Psoas muscle (tissue), 8 donors: ENCODE data around the gene CCN5. TPM values are rescaled to one million over a fixed set of nuclear protein-coding genes. Genes with fewer than 3 reads are reported as not detected.

ENCODE experiments used
- ATAC-seq, 4 donors: fragments of 200-7000 bp; cut with Tn5 transposase; one replicate each; pipeline ENCODE4 v1.9.1; 2020; ENCODE audit warnings: moderate library complexity in 3 of 4, mild to moderate bottlenecking in 2 of 4
- DNase-seq, 2 donors: peaks; one replicate each; pipeline ENCODE4 v3.0.0-alpha.2; 2020
- H3K27ac ChIP-seq: fragments of 200-600 bp; one replicate; pipeline ENCODE4 v1.8.0; 2022
- H3K27me3 ChIP-seq, 3 donors: fragments of 200-600 bp in 1 of 3; one replicate each; pipeline versions ENCODE4 v1.6.1 to v1.8.0; 2013 to 2022; ENCODE audit warnings: low read length in 2 of 3, mild to moderate bottlenecking in 2 of 3, moderate library complexity in 1 of 3; ENCODE audit not compliant: insufficient read depth in 3 of 3
- H3K36me3 ChIP-seq, 2 donors: fragments of 200-600 bp in 1 of 2; one replicate each; pipeline versions ENCODE4 v1.6.1 to v1.8.0; 2013 to 2022; ENCODE audit warnings: low read depth in 1 of 2, mild to moderate bottlenecking in 1 of 2, moderate library complexity in 1 of 2; ENCODE audit not compliant: insufficient read depth in 1 of 2
- H3K4me1 ChIP-seq: fragments of 200-600 bp; one replicate; pipeline ENCODE4 v1.8.0; 2022
- H3K4me3 ChIP-seq: fragments of 200-600 bp; one replicate; pipeline ENCODE4 v1.8.0; 2022; ENCODE audit warnings: mild to moderate bottlenecking
- H3K9me3 ChIP-seq: fragments of 200-600 bp; one replicate; pipeline ENCODE4 v1.8.0; 2022
- WGBS, 3 donors: extraction: QIAGEN DNeasy Blood & Tissue Kit; methylation state at CpG; one replicate each; pipeline versions ENCODE4 v1.1.6 to v1.1.7; 2013; 5-methylcytosine and 5-hydroxymethylcytosine counted together
- intact Hi-C, 2 donors: fragments of 100-400 bp; cut with DNase I; formaldehyde crosslinking; loops; one replicate each; pipeline versions ENCODE4 v1.11.0 to v1.14.2; 2022
- polyA plus RNA-seq, 3 donors: library from polyadenylated mRNA; stranded (reverse); fragments of 200-250 nt; gene quantifications; one replicate each; pipeline ENCODE4 v1.2.3, GENCODE V29; 2013
- total RNA-seq, 4 donors: library from RNA; stranded (reverse); fragmentation: NEBNext Ultra II Directional in 2 of 4; extraction: Animal tissue kit (Norgen Biotek cat#: 25700) in 2 of 4; gene quantifications; one replicate each; pipeline versions ENCODE4 v1.2.1 to v1.2.4, GENCODE V29; 2021 to 2023
- TF ChIP-seq, protein P1 (sequence below): fragments of 200-600 bp; IDR thresholded peaks from one replicate; pipeline ENCODE4 v1.8.0; 2022; ENCODE audit warnings: antibody characterized with exemption
- donor health status: healthy with polysubstance abuse.
- donor health status: DM: no; HTN: no; CAD: no; lungs with moderate emphysema.
- donor health status: Bipolar disorder and iron deficiency.
- donor health status: healthy.
- donor health status: DM: yes; HTN: yes; CAD: no.
- donor health status: DM: no; HTN: no; CAD: no.
- donor health status: DM: no; HTN: no; CAD: no.
- donor health status: DM: yes; HTN: yes; CAD: no.

Gene CCN5
- total and polyA plus RNA-seq, 7 donors, result 3.3 to 20.9 (median 9.6) TPM

DNA sequence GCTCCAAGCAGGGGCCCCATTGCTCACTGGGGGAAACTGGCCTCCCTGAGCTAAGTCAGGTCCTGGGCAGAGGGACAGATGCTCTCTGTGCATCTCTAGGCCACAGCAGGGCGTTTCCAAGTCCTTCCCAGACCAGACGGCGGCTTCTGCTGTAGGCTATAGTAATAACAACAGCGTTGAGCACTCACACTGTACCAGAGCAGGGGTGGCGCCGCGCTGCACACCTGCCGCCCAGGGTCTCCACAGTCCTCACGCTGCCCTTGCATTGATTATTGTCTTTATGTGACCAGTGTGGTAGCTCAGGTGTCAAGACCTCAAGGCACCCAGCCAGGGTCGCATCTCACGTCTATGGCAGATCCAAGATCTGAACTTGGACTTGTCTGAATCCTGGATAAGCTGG is 14.9 kb upstream of the CCN5 start:
- Histone ChIP-seq H3K27me3 (no peaks in the 10 kb centered on the region), H3K27ac (no peak overlapping the region), H3K4me1 (peaks cover 31% of the 10 kb centered on the region), H3K4me3 (no peak overlapping the region), H3K9me3 (no peaks in the 10 kb centered on the region), H3K36me3 (no peaks in the 10 kb centered on the region)
- 94% methylated on average over 11 of the region's 11 CpGs for WGBS, 3 donors
- ATAC-seq (no peak), DNase-seq (no peak)
- TF ChIP-seq, protein P1, sequence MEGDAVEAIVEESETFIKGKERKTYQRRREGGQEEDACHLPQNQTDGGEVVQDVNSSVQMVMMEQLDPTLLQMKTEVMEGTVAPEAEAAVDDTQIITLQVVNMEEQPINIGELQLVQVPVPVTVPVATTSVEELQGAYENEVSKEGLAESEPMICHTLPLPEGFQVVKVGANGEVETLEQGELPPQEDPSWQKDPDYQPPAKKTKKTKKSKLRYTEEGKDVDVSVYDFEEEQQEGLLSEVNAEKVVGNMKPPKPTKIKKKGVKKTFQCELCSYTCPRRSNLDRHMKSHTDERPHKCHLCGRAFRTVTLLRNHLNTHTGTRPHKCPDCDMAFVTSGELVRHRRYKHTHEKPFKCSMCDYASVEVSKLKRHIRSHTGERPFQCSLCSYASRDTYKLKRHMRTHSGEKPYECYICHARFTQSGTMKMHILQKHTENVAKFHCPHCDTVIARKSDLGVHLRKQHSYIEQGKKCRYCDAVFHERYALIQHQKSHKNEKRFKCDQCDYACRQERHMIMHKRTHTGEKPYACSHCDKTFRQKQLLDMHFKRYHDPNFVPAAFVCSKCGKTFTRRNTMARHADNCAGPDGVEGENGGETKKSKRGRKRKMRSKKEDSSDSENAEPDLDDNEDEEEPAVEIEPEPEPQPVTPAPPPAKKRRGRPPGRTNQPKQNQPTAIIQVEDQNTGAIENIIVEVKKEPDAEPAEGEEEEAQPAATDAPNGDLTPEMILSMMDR, result no peak
- intact Hi-C loops, result no loop called here

DNA sequence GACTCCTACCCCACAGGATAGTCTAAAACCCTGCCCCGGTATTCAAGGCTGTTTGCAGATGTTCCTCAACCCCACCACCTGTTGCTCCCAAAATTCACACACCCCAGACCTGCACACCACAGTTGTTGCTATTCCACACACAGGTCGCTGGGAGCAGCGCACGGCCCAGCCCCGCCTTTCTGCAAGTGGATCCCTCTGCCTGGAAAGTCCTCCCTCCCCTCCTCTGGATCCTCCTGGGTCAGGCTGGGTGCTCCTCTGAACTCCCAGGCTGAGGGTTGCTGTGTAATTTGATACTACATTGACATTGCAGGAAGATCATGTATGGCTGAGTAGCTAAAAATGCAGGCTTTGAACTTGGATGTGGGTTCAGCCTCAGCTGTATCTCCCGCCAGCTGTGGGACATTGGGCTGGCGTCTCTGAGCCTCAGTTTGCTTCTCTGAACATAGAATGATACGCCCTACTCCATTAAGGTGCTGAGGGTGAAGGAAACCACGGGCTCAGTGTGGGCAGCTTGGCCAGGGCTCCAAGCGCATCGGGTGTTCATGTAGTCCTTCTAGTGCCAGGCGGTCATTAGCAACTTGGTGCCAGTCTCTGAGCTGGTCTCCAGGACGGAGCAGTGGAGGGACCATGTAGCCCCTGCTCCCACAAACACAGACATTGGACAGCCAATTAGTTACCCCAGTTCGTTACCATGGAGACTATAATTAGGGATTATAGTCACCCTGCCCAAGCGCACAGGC is 13.9 kb upstream of the CCN5 start:
- ATAC-seq (peak in 1 of 4 donors; percentile 25), DNase-seq (no peak)
- Histone ChIP-seq H3K9me3 (no peaks in the 10 kb centered on the region), H3K4me3 (no peak overlapping the region), H3K27me3 (no peaks in the 10 kb centered on the region), H3K36me3 (no peaks in the 10 kb centered on the region), H3K27ac (no peak overlapping the region), H3K4me1 (peaks cover 31% of the 10 kb centered on the region)
- intact Hi-C loops, result no loop called here
- TF ChIP-seq, protein P1, result no peak
- WGBS, 3 donors, result 57 to 78% (median 71%) methylated on average over 15 of the region's 15 CpGs

DNA sequence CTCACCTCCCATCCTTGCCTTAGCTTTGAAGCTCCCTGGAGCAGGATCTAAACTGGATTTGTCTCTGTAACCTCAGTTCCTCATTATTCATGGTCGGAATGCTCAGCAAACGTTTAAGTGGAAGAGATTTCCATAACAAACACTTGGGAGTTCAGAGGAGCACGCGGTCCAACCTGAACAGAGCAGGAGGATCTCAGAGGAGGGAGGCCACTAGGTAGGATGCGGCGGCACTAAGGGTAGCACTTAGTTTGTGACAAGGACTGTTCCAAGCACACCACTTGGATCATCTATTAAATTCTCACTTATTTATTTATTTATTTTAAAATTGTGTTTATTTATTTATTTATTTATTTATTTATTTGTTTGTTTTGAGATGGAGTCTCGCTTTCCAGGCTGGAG is 13.3 kb upstream of the CCN5 start:
- Histone ChIP-seq H3K27me3 (no peaks in the 10 kb centered on the region), H3K36me3 (no peaks in the 10 kb centered on the region), H3K4me1 (peaks cover 35% of the 10 kb centered on the region), H3K9me3 (no peaks in the 10 kb centered on the region), H3K4me3 (no peak overlapping the region), H3K27ac (peak overlapping the region; percentile 68)
- ATAC-seq (no peak), DNase-seq (no peak)
- 82 to 84% (median 84%) methylated on average over 7 of the region's 7 CpGs for WGBS, 3 donors
- TF ChIP-seq, protein P1, result no peak
- intact Hi-C loops, result no loop called here

DNA sequence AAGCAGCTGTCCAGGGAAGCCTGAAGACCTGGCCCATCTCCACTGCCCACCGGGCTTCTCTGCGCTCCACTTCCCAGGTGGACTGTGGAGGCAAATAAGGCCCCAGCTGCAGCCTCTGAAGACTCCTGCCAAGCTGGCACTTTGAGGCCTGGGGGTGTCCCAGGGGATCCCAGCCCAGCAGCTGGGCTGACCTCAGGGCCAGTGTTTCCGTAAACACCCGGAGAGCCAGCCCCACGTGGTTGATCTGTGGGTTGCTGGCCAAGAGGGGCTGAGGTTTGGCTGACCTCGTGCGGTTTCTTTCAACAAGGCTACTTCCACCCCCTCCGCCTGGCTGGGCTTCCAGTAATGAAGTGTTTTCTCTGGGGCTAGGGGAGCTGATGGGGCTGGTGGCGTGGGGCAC is 12.4 kb upstream of the CCN5 start:
- H3K27me3 ChIP-seq, result no peaks in the 10 kb centered on the region
- intact Hi-C loops, result no loop called here
- no peaks in the 10 kb centered on the region for H3K36me3 ChIP-seq
- peak overlapping the region; percentile 19 for H3K4me3 ChIP-seq
- TF ChIP-seq, protein P1, result no peak
- peaks cover 36% of the 10 kb centered on the region for H3K4me1 ChIP-seq
- DNase-seq, result peak; percentile 92 to 94
- H3K27ac ChIP-seq, result peak overlapping the region; percentile 68
- no peaks in the 10 kb centered on the region for H3K9me3 ChIP-seq
- WGBS, 3 donors, result 3 to 10% (median 6%) methylated on average over 9 of the region's 9 CpGs
- peak; percentile 82 to 92 (median 84) for ATAC-seq
